SU-DHL-6 (cell line): ENCODE data around the gene ISM2.

Experiments used
- CTCF ChIP-seq: fragments of 200-600 bp; sonication (generic); IDR thresholded peaks from one replicate; pipeline ENCODE4 v1.5.1; 2017; ENCODE audit warnings: antibody characterized with exemption, mild to moderate bottlenecking, low read length, moderate library complexity; ENCODE audit not compliant: insufficient read depth, poor library complexity, severe bottlenecking
- EZH2phosphoT487 ChIP-seq: fragments of 200-600 bp; sonication (generic), shearing (Covaris generic); conservative IDR thresholded peaks from 2 replicates; pipeline ENCODE4 v1.6.1; 2018; ENCODE audit warnings: mild to moderate bottlenecking, antibody characterized with exemption, low read length, moderate library complexity, mixed read lengths

- TF ChIP-seq EZH2phosphoT487 (no peak), CTCF (no peak)
Measured at GRCh38 chr14:77531071-77531470, 32.5 kb upstream of the ISM2 start.
